Activated B cell treated with CpG ODN at 0.5 μM for 24 hours (primary cell): ENCODE data around the gene LRRC42. TPM values are rescaled to one million over a fixed set of nuclear protein-coding genes. Genes with fewer than 3 reads are reported as not detected.

Source experiments
- ATAC-seq: fragments of 200-7000 bp; cut with Tn5 transposase; one replicate; pipeline ENCODE4 v1.10.0; 2021; ENCODE audit warnings: low read depth, mild to moderate bottlenecking, moderate library complexity
- CTCF ChIA-PET: fragments of 350-600 bp; sonication (Branson Sonifier 250); formaldehyde crosslinking; loops from one replicate; lab custom pipeline; 2021; ENCODE audit warnings: antibody characterized with exemption; lab: Charles Lee
- POLR2A ChIA-PET: fragments of 350-600 bp; sonication (Branson Sonifier 250); formaldehyde crosslinking; loops from one replicate; lab custom pipeline; 2021; ENCODE audit warnings: antibody characterized with exemption; lab: Charles Lee
- DNase-seq: peaks from one replicate; pipeline ENCODE4 v3.0.0; 2022
- H3K27ac Mint-ChIP-seq: one replicate; pipeline ENCODE4 v1.8.0; 2020; ENCODE audit warnings: mixed read lengths
- H3K27me3 Mint-ChIP-seq: one replicate; pipeline ENCODE4 v1.8.0; 2021; ENCODE audit warnings: mixed read lengths
- H3K36me3 Mint-ChIP-seq: one replicate; pipeline ENCODE4 v1.8.0; 2021; ENCODE audit warnings: low read depth, mixed read lengths
- H3K4me1 Mint-ChIP-seq: one replicate; pipeline ENCODE4 v1.8.0; 2021; ENCODE audit warnings: mixed read lengths
- H3K4me3 Mint-ChIP-seq: one replicate; pipeline ENCODE4 v1.8.0; 2020; ENCODE audit warnings: mild to moderate bottlenecking, mixed read lengths
- H3K9me3 Mint-ChIP-seq: one replicate; pipeline ENCODE4 v1.8.0; 2020; ENCODE audit warnings: mixed read lengths
- intact Hi-C: fragments of 100-400 bp; cut with micrococcal nuclease; formaldehyde crosslinking; loops from one replicate; pipeline ENCODE4 v1.15.1; 2024
- total RNA-seq: library from RNA; stranded (reverse); gene quantifications from 2 replicates; pipeline ENCODE4 v1.2.3, GENCODE V29; 2022
- TF ChIP-seq, protein P1 (sequence below): fragments of 200-600 bp; IDR thresholded peaks from one replicate; pipeline ENCODE4 v1.8.0; 2022; ENCODE audit warnings: antibody characterized with exemption, mild to moderate bottlenecking

LRRC42 gene
- total RNA-seq, 1 donor from 2014 or later: 13.8 TPM

DNA sequence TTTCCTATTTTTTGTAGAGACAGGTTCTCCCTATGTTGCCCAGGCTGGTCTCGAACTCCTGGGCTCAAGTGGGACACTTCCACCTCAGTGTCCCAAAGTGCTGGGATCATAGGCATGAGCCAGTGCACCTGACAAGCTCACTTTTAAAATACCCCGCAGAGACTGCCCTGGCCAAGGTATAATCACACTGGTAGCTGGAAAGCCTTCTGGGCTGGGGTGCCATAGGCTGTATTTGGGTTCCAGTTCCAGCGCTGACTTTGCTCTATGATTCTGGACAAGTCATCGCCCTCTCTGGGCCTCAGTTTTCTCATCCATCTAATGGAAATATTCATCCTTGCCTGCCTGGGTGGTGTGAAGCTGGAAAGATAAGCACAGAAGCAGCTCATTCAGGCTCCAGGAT, 61.5 kb downstream of the LRRC42 start:
- no peak for ATAC-seq
- no peak for DNase-seq
- intact Hi-C loops: no loop called here

DNA sequence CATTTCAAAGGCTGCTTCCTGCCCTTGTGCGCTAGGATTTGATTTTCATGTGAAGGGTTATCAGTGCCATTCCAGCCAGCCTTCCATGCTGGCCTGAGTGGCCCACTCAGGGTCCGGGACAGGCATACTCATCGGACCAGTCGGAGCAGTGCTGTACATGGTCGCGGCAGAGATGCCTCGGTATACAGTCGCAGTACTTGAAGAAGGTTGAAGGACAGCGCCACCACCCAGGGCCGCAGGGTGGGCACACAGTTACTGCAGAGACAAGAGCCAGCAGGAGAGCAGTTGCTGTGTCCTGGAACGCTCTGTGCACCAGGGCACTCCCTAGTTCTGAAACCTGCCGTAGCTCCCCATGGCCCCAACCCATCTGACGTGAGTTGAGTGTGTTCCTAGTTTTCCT, 62.7 kb downstream of the LRRC42 start:
- H3K36me3 Mint-ChIP-seq: no peaks in the 10 kb centered on the region
- ChIA-PET POLR2A (no interaction called here), CTCF (no interaction called here)
- no peak for DNase-seq
- no peak for ATAC-seq
- H3K4me3 Mint-ChIP-seq: no peak overlapping the region
- TF ChIP-seq, protein P1, sequence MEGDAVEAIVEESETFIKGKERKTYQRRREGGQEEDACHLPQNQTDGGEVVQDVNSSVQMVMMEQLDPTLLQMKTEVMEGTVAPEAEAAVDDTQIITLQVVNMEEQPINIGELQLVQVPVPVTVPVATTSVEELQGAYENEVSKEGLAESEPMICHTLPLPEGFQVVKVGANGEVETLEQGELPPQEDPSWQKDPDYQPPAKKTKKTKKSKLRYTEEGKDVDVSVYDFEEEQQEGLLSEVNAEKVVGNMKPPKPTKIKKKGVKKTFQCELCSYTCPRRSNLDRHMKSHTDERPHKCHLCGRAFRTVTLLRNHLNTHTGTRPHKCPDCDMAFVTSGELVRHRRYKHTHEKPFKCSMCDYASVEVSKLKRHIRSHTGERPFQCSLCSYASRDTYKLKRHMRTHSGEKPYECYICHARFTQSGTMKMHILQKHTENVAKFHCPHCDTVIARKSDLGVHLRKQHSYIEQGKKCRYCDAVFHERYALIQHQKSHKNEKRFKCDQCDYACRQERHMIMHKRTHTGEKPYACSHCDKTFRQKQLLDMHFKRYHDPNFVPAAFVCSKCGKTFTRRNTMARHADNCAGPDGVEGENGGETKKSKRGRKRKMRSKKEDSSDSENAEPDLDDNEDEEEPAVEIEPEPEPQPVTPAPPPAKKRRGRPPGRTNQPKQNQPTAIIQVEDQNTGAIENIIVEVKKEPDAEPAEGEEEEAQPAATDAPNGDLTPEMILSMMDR: no peak
- no peak overlapping the region for H3K27ac Mint-ChIP-seq
- H3K9me3 Mint-ChIP-seq: no peaks in the 10 kb centered on the region
- peaks cover 16% of the 10 kb centered on the region for H3K27me3 Mint-ChIP-seq
- no peaks in the 10 kb centered on the region for H3K4me1 Mint-ChIP-seq
- intact Hi-C loops: no loop called here

More for the DNA sequence above, 61.5 kb downstream of the LRRC42 start:
- TF ChIP-seq, protein P1: no peak
- H3K4me1 Mint-ChIP-seq: no peaks in the 10 kb centered on the region
- ChIA-PET POLR2A (no interaction called here), CTCF (no interaction called here)
- H3K9me3 Mint-ChIP-seq: no peaks in the 10 kb centered on the region
- H3K27ac Mint-ChIP-seq: no peak overlapping the region
- peaks cover 12% of the 10 kb centered on the region for H3K27me3 Mint-ChIP-seq
- H3K36me3 Mint-ChIP-seq: no peaks in the 10 kb centered on the region
- H3K4me3 Mint-ChIP-seq: no peak overlapping the region

- H3K36me3 Mint-ChIP-seq: no peaks in the 10 kb centered on the region
- no peaks in the 10 kb centered on the region for H3K4me1 Mint-ChIP-seq
- peaks cover 17% of the 10 kb centered on the region for H3K27me3 Mint-ChIP-seq
- H3K27ac Mint-ChIP-seq: no peak overlapping the region
- H3K9me3 Mint-ChIP-seq: no peaks in the 10 kb centered on the region
- TF ChIP-seq, protein P1: no peak
- ChIA-PET CTCF (no interaction called here), POLR2A (no interaction called here)
- intact Hi-C loops: no loop called here
- ATAC-seq (no peak), DNase-seq (no peak)
- no peak overlapping the region for H3K4me3 Mint-ChIP-seq
Observed at GRCh38 chr1:54009406-54009805, 63.3 kb downstream of the LRRC42 start.

- Mint-ChIP-seq H3K27ac (no peak overlapping the region), H3K4me3 (no peak overlapping the region), H3K4me1 (no peaks in the 10 kb centered on the region), H3K27me3 (peaks cover 19% of the 10 kb centered on the region), H3K36me3 (no peaks in the 10 kb centered on the region), H3K9me3 (no peaks in the 10 kb centered on the region)
- CTCF ChIA-PET: no interaction called here
- ATAC-seq (no peak), DNase-seq (no peak)
- intact Hi-C loops: no loop called here
- TF ChIP-seq, protein P1: no peak
- POLR2A ChIA-PET: no interaction called here
Observed at GRCh38 chr1:54010415-54011117, 64.4 kb downstream of the LRRC42 start.

GRCh38 chr1:54011316-54012007, 65.3 kb downstream of the LRRC42 start:
- Mint-ChIP-seq H3K27me3 (peaks cover 19% of the 10 kb centered on the region), H3K27ac (no peak overlapping the region), H3K4me1 (no peaks in the 10 kb centered on the region), H3K4me3 (no peak overlapping the region), H3K9me3 (no peaks in the 10 kb centered on the region), H3K36me3 (no peaks in the 10 kb centered on the region)
- no peak for ATAC-seq
- no peak for DNase-seq
- CTCF ChIA-PET: no interaction called here
- POLR2A ChIA-PET: no interaction called here
- TF ChIP-seq, protein P1: no peak
- intact Hi-C loops: no loop called here
